Endothelial cell of umbilical vein (primary cell): ENCODE measurements around the gene PXYLP1. TPM values are rescaled to one million over a fixed set of nuclear protein-coding genes. Genes with fewer than 3 reads are reported as not detected.

Source experiments
- BruUV-seq: library from RNA; stranded (reverse); fragments of 400-500 nt; replicated peaks from 2 replicates; lab custom pipeline; 2021; lab: Mats Ljungman, UMichigan
- CTCF ChIA-PET: fragments of 300-600, 350-600 bp; sonication (Branson Sonifier 250); formaldehyde crosslinking; loops from one replicate; lab custom pipeline; 2021; ENCODE audit warnings: antibody characterized with exemption, inconsistent platforms; lab: Charles Lee
- POLR2A ChIA-PET: fragments of 300-600, 350-600 bp; sonication (Branson Sonifier 250); formaldehyde crosslinking; loops from one replicate; lab custom pipeline; 2021; ENCODE audit warnings: antibody characterized with exemption, inconsistent platforms; lab: Charles Lee
- DNase-seq: peaks from one replicate; pipeline ENCODE4 v3.0.0-alpha.2; 2011; ENCODE audit warnings: low read depth, low spot score
- FAIRE-seq: peaks from 2 replicates; lab custom pipeline; 2011; peaks lifted over from hg19 to GRCh38; lab: Jason Lieb, UNC
- H2AFZ ChIP-seq: 2 replicates; pipeline ENCODE4 v1.6.0; 2012; ENCODE audit warnings: low read depth, low read length, control low read depth, inconsistent platforms
- H3K27ac ChIP-seq: 2 replicates; pipeline ENCODE4 v1.5.1; 2011; ENCODE audit warnings: low read depth, mild to moderate bottlenecking, control low read depth, low read length, moderate library complexity; ENCODE audit not compliant: insufficient read depth
- H3K27me3 ChIP-seq, 2 experiments: 2 replicates each; pipeline versions ENCODE4 v1.6.0 to v1.6.1; 2011; ENCODE audit warnings: low read length in 2 of 2, mixed read lengths in 1 of 2; ENCODE audit not compliant: control insufficient read depth in 2 of 2, insufficient read depth in 2 of 2
- H3K36me3 ChIP-seq, 2 experiments: 2 replicates in 1 of 2; 3 replicates in 1 of 2; pipeline ENCODE4 v1.5.1; 2011; ENCODE audit warnings: low read length in 2 of 2, mild to moderate bottlenecking in 1 of 2, moderate library complexity in 1 of 2; ENCODE audit not compliant: control insufficient read depth in 2 of 2, insufficient read depth in 2 of 2; ENCODE audit errors: extremely low read depth in 1 of 2
- H3K4me1 ChIP-seq: 3 replicates; pipeline ENCODE4 v1.5.1; 2011; ENCODE audit warnings: mild to moderate bottlenecking, low read length; ENCODE audit not compliant: control insufficient read depth, insufficient read depth; ENCODE audit errors: extremely low read depth
- H3K4me2 ChIP-seq: 2 replicates; pipeline ENCODE4 v1.6.1; 2011; ENCODE audit warnings: low read length, control low read depth, mixed read lengths; ENCODE audit not compliant: insufficient read depth
- H3K4me3 ChIP-seq, 3 experiments: fragments of 200-600 bp in 1 of 3; sonication (generic), shearing (Covaris generic) in 1 of 3; replicated peaks in 1 of 3; 2 replicates each; pipeline ENCODE4 v1.5.1; 2011 to 2016; ENCODE audit warnings: control low read depth in 3 of 3, low read length in 3 of 3, mild to moderate bottlenecking in 2 of 3, inconsistent platforms in 1 of 3, low read depth in 1 of 3, moderate library complexity in 1 of 3; ENCODE audit not compliant: insufficient read depth in 1 of 3
- H3K79me2 ChIP-seq: 2 replicates; pipeline ENCODE4 v1.6.0; 2012; ENCODE audit warnings: low read length, inconsistent platforms; ENCODE audit not compliant: control insufficient read depth, insufficient read depth
- H3K9ac ChIP-seq: replicated peaks from 2 replicates; pipeline ENCODE3; 2011; ENCODE audit warnings: low read length, control low read depth; ENCODE audit not compliant: insufficient read depth; ENCODE audit errors: extremely low read depth
- H3K9me1 ChIP-seq: replicated peaks from 3 replicates; pipeline ENCODE4 v1.6.0; 2011; ENCODE audit warnings: mild to moderate bottlenecking, low read length; ENCODE audit not compliant: control insufficient read depth, insufficient read depth; ENCODE audit errors: extremely low read depth
- H3K9me3 ChIP-seq: replicated peaks from 2 replicates; pipeline ENCODE4 v1.5.1; 2012; ENCODE audit warnings: low read length, inconsistent platforms; ENCODE audit not compliant: control insufficient read depth, insufficient read depth
- H4K20me1 ChIP-seq: replicated peaks from 2 replicates; pipeline ENCODE3; 2011; ENCODE audit warnings: mild to moderate bottlenecking, low read length; ENCODE audit not compliant: control insufficient read depth, insufficient read depth; ENCODE audit errors: extremely low read depth
- CTCF ChIP-seq, 2 donors: IDR thresholded peaks; 1 replicate in 1 of 2; 2 replicates in 1 of 2; pipeline ENCODE4 v1.5.1; 2011; ENCODE audit warnings: low read length in 2 of 2, mild to moderate bottlenecking in 2 of 2, moderate library complexity in 2 of 2, control low read depth in 1 of 2, inconsistent platforms in 1 of 2, low read depth in 1 of 2; ENCODE audit not compliant: insufficient read depth in 1 of 2; ENCODE audit errors: extremely low read depth in 1 of 2
- EZH2 ChIP-seq: IDR thresholded peaks from 2 replicates; pipeline ENCODE4 v1.6.1; 2012; ENCODE audit warnings: borderline replicate concordance, low read depth, mild to moderate bottlenecking, moderate library complexity, low read length, inconsistent platforms; ENCODE audit not compliant: severe bottlenecking
- FOS ChIP-seq: IDR thresholded peaks from 2 replicates; pipeline ENCODE4 v1.6.1; 2011; ENCODE audit warnings: mild to moderate bottlenecking, low read length, moderate library complexity, borderline replicate concordance; ENCODE audit not compliant: insufficient read depth
- GATA2 ChIP-seq: IDR thresholded peaks from 2 replicates; pipeline ENCODE4 v1.7.0; 2011; ENCODE audit warnings: low read depth, mild to moderate bottlenecking, moderate library complexity, mixed read lengths, low read length; ENCODE audit not compliant: insufficient read length, insufficient read depth
- JUN ChIP-seq: IDR thresholded peaks from 2 replicates; pipeline ENCODE4 v1.6.1; 2011; ENCODE audit warnings: borderline replicate concordance, low read depth; ENCODE audit not compliant: insufficient read length, insufficient read depth
- MAX ChIP-seq: IDR thresholded peaks from 2 replicates; pipeline ENCODE4 v1.6.1; 2011; ENCODE audit not compliant: insufficient read depth, insufficient read length
- MYC ChIP-seq: IDR thresholded peaks from one replicate; pipeline ENCODE4 v1.6.1; 2011; ENCODE audit warnings: mild to moderate bottlenecking, low read depth, low read length
- POLR2A ChIP-seq: IDR thresholded peaks from 2 replicates; pipeline ENCODE4 v1.6.1; 2012; ENCODE audit warnings: low read depth, mild to moderate bottlenecking, control low read depth, low read length
- POLR2AphosphoS5 ChIP-seq: IDR thresholded peaks from 2 replicates; pipeline ENCODE4 v1.6.1; 2012; ENCODE audit warnings: low read depth, mild to moderate bottlenecking, control low read depth, low read length, moderate library complexity; ENCODE audit not compliant: insufficient read depth
- dilution Hi-C: fragments of 300-500 bp; cut with MboI; formaldehyde crosslinking; loops from one replicate; pipeline ENCODE4 v1.15.0; 2019; ENCODE audit warnings: low sequenced_read_pairs; ENCODE audit not compliant: extremely low pct_ligation_motif_present
- intact Hi-C: fragments of 100-400 bp; cut with micrococcal nuclease; formaldehyde crosslinking; loops from one replicate; pipeline ENCODE4 v1.10.0; 2022
- polyA plus RNA-seq, 4 experiments: library from polyadenylated mRNA; depleted of rRNA in 3 of 4; stranded (reverse) in 3 of 4; unstranded in 1 of 4; fragments of >200 nt; gene quantifications; 2 replicates each; pipeline versions ENCODE4 v1.2.1 to v1.2.3, GENCODE V29; 2011 to 2012; ENCODE audit warnings: missing spikeins in 1 of 4
- total RNA-seq: library from RNA; stranded (reverse); gene quantifications from 2 replicates; pipeline ENCODE4 v1.2.3, GENCODE V29; 2021

PXYLP1 gene
- total and polyA plus RNA-seq, 2 donors (not counting 3 experiments of a cell fraction or from before 2014, with no cell fraction given), result 0.84 to 1.7 TPM

GRCh38 chr3:141330718-141331376 lies 99.2 kb downstream of the PXYLP1 start:
- H4K20me1 ChIP-seq, result no peaks in the 10 kb centered on the region
- peak; percentile 28 for FAIRE-seq

GRCh38 chr3:141331377-141332318 lies 100.0 kb downstream of the PXYLP1 start:
- Histone ChIP-seq H3K27me3 (no peaks in the 10 kb centered on the region), H3K36me3 (no peaks in the 10 kb centered on the region), H3K4me2 (no peak overlapping the region), H3K9me3 (no peaks in the 10 kb centered on the region), H3K9ac (peak overlapping the region; percentile 1), H3K4me3 (no peak overlapping the region), H4K20me1 (no peaks in the 10 kb centered on the region), H2AFZ (no peak overlapping the region), H3K4me1 (peaks cover 28% of the 10 kb centered on the region), H3K27ac (peak overlapping the region; percentile 72), H3K79me2 (no peaks in the 10 kb centered on the region), H3K9me1 (no peaks in the 10 kb centered on the region)
- ChIA-PET CTCF (interaction anchor here (0.9 to 2.7 kb wide), 13 partner anchors 9 to 128 kb away, joined by 3 to 12 read pairs (median 4); no protein-coding TSS in a partner anchor), POLR2A (no interaction called here)
- TF ChIP-seq FOS (peak; percentile 100), GATA2 (peak; percentile 93), MAX (no peak), POLR2AphosphoS5 (peak; percentile 80), EZH2 (no peak), MYC (no peak), CTCF (IDR thresholded peaks at IDR 0.05; ENCODE audit: extremely low read depth in 1 of 2, insufficient read depth in 1 of 2, low read depth in 1 of 2, low read length in 2 of 2) (no peak), POLR2A (no peak), JUN (peak; percentile 74)
- TSS peak; percentile 52 for BruUV-seq
- DNase-seq (peak; percentile 95), FAIRE-seq (peak; percentile 98)
- dilution Hi-C loops, result no loop called here
- intact Hi-C loops, result loop anchor here (1.0 to 2.0 kb wide), 3 partner anchors 8 to 37 kb away; partner anchors contain the start of gene ZBTB38

More at GRCh38 chr3:141330718-141331376, 99.2 kb downstream of the PXYLP1 start:
- intact Hi-C loops, result loop anchor here (1.0 to 2.0 kb wide), 3 partner anchors 8 to 37 kb away; partner anchors contain the start of gene ZBTB38
- Histone ChIP-seq H3K36me3 (no peaks in the 10 kb centered on the region), H3K4me2 (no peak overlapping the region), H3K27ac (peak overlapping the region; percentile 63), H3K4me1 (peaks cover 34% of the 10 kb centered on the region), H3K4me3 (no peak overlapping the region), H3K27me3 (no peaks in the 10 kb centered on the region), H3K9me1 (no peaks in the 10 kb centered on the region), H2AFZ (no peak overlapping the region), H3K79me2 (no peaks in the 10 kb centered on the region), H3K9ac (no peak overlapping the region), H3K9me3 (no peaks in the 10 kb centered on the region)
- POLR2A ChIA-PET, result no interaction called here
- CTCF ChIA-PET, result interaction anchor here (0.9 to 2.7 kb wide), 12 partner anchors 8 to 129 kb away, joined by 3 to 12 read pairs (median 5); no protein-coding TSS in a partner anchor
- no peak for TF ChIP-seq MYC
- dilution Hi-C loops, result no loop called here
- DNase-seq, result peak; percentile 7
- no TSS peak for BruUV-seq
